Osteoblast (primary cell): ENCODE measurements around the gene ENOX1. TPM values are rescaled to one million over a fixed set of nuclear protein-coding genes. Genes with fewer than 3 reads are reported as not detected.

Experiments
- DNase-seq: peaks from one replicate; pipeline ENCODE4 v3.0.0; 2011; ENCODE audit warnings: low spot score, mixed read lengths; ENCODE audit not compliant: insufficient read length; ENCODE audit errors: missing footprints
- H2AFZ ChIP-seq: 2 replicates; pipeline ENCODE4 v1.6.0; 2011; ENCODE audit warnings: mild to moderate bottlenecking, low read length
- H3K27ac ChIP-seq: 2 replicates; pipeline ENCODE4 v1.5.1; 2011; ENCODE audit warnings: mild to moderate bottlenecking, low read depth, low read length, moderate library complexity
- H3K27me3 ChIP-seq: 2 replicates; pipeline ENCODE4 v1.6.0; 2012; ENCODE audit warnings: mild to moderate bottlenecking, control low read depth, inconsistent platforms, low read length, moderate library complexity; ENCODE audit not compliant: insufficient read depth
- H3K36me3 ChIP-seq: 2 replicates; pipeline ENCODE4 v1.5.1; 2011; ENCODE audit warnings: mild to moderate bottlenecking, low read length, control low read depth, moderate library complexity; ENCODE audit not compliant: insufficient read depth
- H3K4me1 ChIP-seq: 2 replicates; pipeline ENCODE4 v1.5.1; 2011; ENCODE audit warnings: mild to moderate bottlenecking, low read length, control low read depth, moderate library complexity; ENCODE audit not compliant: insufficient read depth
- H3K4me2 ChIP-seq: 2 replicates; pipeline ENCODE4 v1.6.0; 2011; ENCODE audit warnings: mild to moderate bottlenecking, low read length; ENCODE audit not compliant: insufficient read depth
- H3K4me3 ChIP-seq: fragments of 200-600 bp; sonication (generic); 3 replicates; pipeline ENCODE4 v1.5.1; 2012; ENCODE audit warnings: mild to moderate bottlenecking, low read length, inconsistent platforms; ENCODE audit not compliant: insufficient read depth
- H3K79me2 ChIP-seq: 2 replicates; pipeline ENCODE4 v1.6.0; 2012; ENCODE audit warnings: mild to moderate bottlenecking, low read length, control low read depth, inconsistent platforms; ENCODE audit not compliant: insufficient read depth
- H3K9me3 ChIP-seq: 2 replicates; pipeline ENCODE4 v1.5.1; 2011; ENCODE audit warnings: low read depth, low read length, control low read depth
- H4K20me1 ChIP-seq: 2 replicates; pipeline ENCODE4 v1.6.0; 2012; ENCODE audit warnings: mild to moderate bottlenecking, low read length, control low read depth; ENCODE audit not compliant: insufficient read depth
- CTCF ChIP-seq: IDR thresholded peaks from 2 replicates; pipeline ENCODE4 v1.5.1; 2011; ENCODE audit warnings: mild to moderate bottlenecking, low read depth, low read length, moderate library complexity; ENCODE audit errors: extremely low read depth
- total RNA-seq: library from RNA; depleted of rRNA; stranded (reverse); fragments of >200 nt; gene quantifications from 2 replicates; pipeline ENCODE4 v1.2.3, GENCODE V29; 2012

Gene ENOX1
- total RNA-seq, 1 donor: 5.4 TPM

GRCh38 chr13:43686557-43686956 lies 100.2 kb downstream of the ENOX1 start:
- Histone ChIP-seq H3K9me3 (no peaks in the 10 kb centered on the region), H2AFZ (no peak overlapping the region), H3K4me2 (no peak overlapping the region), H3K27ac (peak overlapping the region; percentile 6), H3K4me1 (peaks cover 3% of the 10 kb centered on the region), H3K27me3 (no peaks in the 10 kb centered on the region), H3K79me2 (no peaks in the 10 kb centered on the region), H4K20me1 (no peaks in the 10 kb centered on the region), H3K36me3 (no peaks in the 10 kb centered on the region), H3K4me3 (no peak overlapping the region)
- DNase-seq: peak; percentile 32
- TF ChIP-seq CTCF: no peak

- H3K9me3 ChIP-seq: no peaks in the 10 kb centered on the region
- H4K20me1 ChIP-seq: no peaks in the 10 kb centered on the region
- no peak for DNase-seq
- peaks cover 3% of the 10 kb centered on the region for H3K4me1 ChIP-seq
- no peaks in the 10 kb centered on the region for H3K27me3 ChIP-seq
- H3K27ac ChIP-seq: no peak overlapping the region
- H2AFZ ChIP-seq: no peak overlapping the region
- no peak overlapping the region for H3K4me2 ChIP-seq
- no peak for TF ChIP-seq CTCF
- no peaks in the 10 kb centered on the region for H3K36me3 ChIP-seq
- no peaks in the 10 kb centered on the region for H3K79me2 ChIP-seq
- no peak overlapping the region for H3K4me3 ChIP-seq
These were observed 101.6 kb downstream of the ENOX1 start for GRCh38 chr13:43684963-43685725.

DNA sequence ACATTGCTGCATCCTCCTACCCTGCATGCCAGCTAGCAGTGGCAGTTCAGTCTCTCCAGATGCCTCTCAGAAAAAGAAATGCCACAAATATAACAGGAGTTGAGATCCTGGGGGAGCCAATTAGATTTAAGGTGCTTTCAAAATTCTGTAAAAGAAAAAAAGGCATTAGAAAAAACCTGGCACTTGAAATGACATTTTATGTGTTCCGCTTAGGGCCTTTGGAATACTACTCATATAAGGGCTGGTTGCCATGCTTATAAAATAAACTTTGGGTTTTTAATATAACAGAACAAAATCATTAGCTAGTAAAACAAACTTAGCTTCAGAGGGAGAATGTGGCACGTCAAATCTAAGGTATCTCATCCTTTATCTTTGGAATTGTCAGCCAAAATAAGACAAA lies 104.1 kb downstream of the ENOX1 start:
- no peak for TF ChIP-seq CTCF

GRCh38 chr13:43676320-43676719 lies 110.5 kb downstream of the ENOX1 start:
- H3K4me2 ChIP-seq: no peak overlapping the region
- H3K4me3 ChIP-seq: no peak overlapping the region
- H3K27me3 ChIP-seq: no peaks in the 10 kb centered on the region
- no peaks in the 10 kb centered on the region for H3K9me3 ChIP-seq
- TF ChIP-seq CTCF: no peak
- no peaks in the 10 kb centered on the region for H3K36me3 ChIP-seq
- no peaks in the 10 kb centered on the region for H4K20me1 ChIP-seq
- DNase-seq: no peak
- no peaks in the 10 kb centered on the region for H3K79me2 ChIP-seq
- no peak overlapping the region for H2AFZ ChIP-seq
- H3K27ac ChIP-seq: no peak overlapping the region
- H3K4me1 ChIP-seq: no peaks in the 10 kb centered on the region

More for the DNA sequence above, 104.1 kb downstream of the ENOX1 start:
- Histone ChIP-seq H3K4me2 (no peak overlapping the region), H3K79me2 (no peaks in the 10 kb centered on the region), H3K27me3 (no peaks in the 10 kb centered on the region), H2AFZ (no peak overlapping the region), H4K20me1 (no peaks in the 10 kb centered on the region), H3K36me3 (no peaks in the 10 kb centered on the region), H3K27ac (no peak overlapping the region), H3K9me3 (no peaks in the 10 kb centered on the region), H3K4me3 (no peak overlapping the region), H3K4me1 (peaks cover 3% of the 10 kb centered on the region)
- DNase-seq: no peak
